ENCODE measurements around the gene DBET. TPM values are rescaled to one million over a fixed set of nuclear protein-coding genes. Genes with fewer than 3 reads are reported as not detected.
"Not testable (repeated sequence)": the region's sequence is repeated elsewhere in the genome, so short reads cannot be mapped to it uniquely, and the experiment has no call there.

The DBET gene
- total RNA-seq, result not detected
- polyA plus RNA-seq (ENCODE audit: insufficient read depth, low read depth, low replicate concordance), result not detected
- long read RNA-seq, donor 1, result 0 reads
- long read RNA-seq, donor 2, result 0 reads

GRCh38 chr4:190064342-190064741, at the start of gene DBET:
Gene DBET, plus strand, starts transcription at chr4:190064502.
- H3K4me1 ChIP-seq; H3K27ac ChIP-seq; intact Hi-C loops (cut with DNase I; ENCODE audit: low total_unique reads); H3K27me3 ChIP-seq; H3K9me3 ChIP-seq; H3K36me3 ChIP-seq (ENCODE audit: low read depth, missing control alignments); DNase-seq; H3K4me3 ChIP-seq: not testable (repeated sequence)
- 35 to 60% methylated on average over 2 of the region's 2 CpGs for WGBS, 2 donors

GRCh38 chr4:190014771-190015537, 49.3 kb upstream of the DBET start:
- Histone ChIP-seq H3K4me1 (no peaks in the 10 kb centered on the region), H3K9me3 (no peaks in the 10 kb centered on the region), H3K4me3 (peak overlapping the region; percentile 36 to 43), H3K27ac (no peak overlapping the region), H3K27me3 (no peaks in the 10 kb centered on the region), H3K36me3 (ENCODE audit: low read depth, missing control alignments) (no peaks in the 10 kb centered on the region)
- no peak for DNase-seq
- TF ChIP-seq CTCF (IDR thresholded peaks at IDR 0.05) (no peak), POLR2A (IDR thresholded peaks at IDR 0.05) (no peak)
- 1 to 8% methylated on average over 50 to 59 of the region's 76 CpGs for WGBS, 2 donors
- intact Hi-C loops (cut with DNase I; ENCODE audit: low total_unique reads), result no loop called here

GRCh38 chr4:190015538-190016368, 48.5 kb upstream of the DBET start:
- Histone ChIP-seq H3K9me3 (no peaks in the 10 kb centered on the region), H3K36me3 (ENCODE audit: low read depth, missing control alignments) (no peaks in the 10 kb centered on the region), H3K4me3 (peak overlapping the region in 1 of 2 donors; percentile 43), H3K27ac (no peak overlapping the region), H3K4me1 (no peaks in the 10 kb centered on the region), H3K27me3 (no peaks in the 10 kb centered on the region)
- 5 to 11% methylated on average over 21 to 39 of the region's 43 CpGs for WGBS, 2 donors
- TF ChIP-seq POLR2A (IDR thresholded peaks at IDR 0.05) (no peak), CTCF (IDR thresholded peaks at IDR 0.05) (no peak)
- DNase-seq, result no peak
- intact Hi-C loops (cut with DNase I; ENCODE audit: low total_unique reads), result no loop called here

GRCh38 chr4:190016369-190017289, 47.7 kb upstream of the DBET start:
- H3K9me3 ChIP-seq, result no peaks in the 10 kb centered on the region
- no peak for DNase-seq
- H3K4me1 ChIP-seq, result peaks cover 3% of the 10 kb centered on the region
- no peaks in the 10 kb centered on the region for H3K36me3 ChIP-seq (ENCODE audit: low read depth, missing control alignments)
- TF ChIP-seq CTCF (IDR thresholded peaks at IDR 0.05), result no peak
- TF ChIP-seq POLR2A (IDR thresholded peaks at IDR 0.05), result no peak
- H3K4me3 ChIP-seq, result peak overlapping the region in 1 of 2 donors; percentile 17
- WGBS, 2 donors, result 11 to 17% methylated on average over 25 to 43 of the region's 43 CpGs
- H3K27me3 ChIP-seq, result no peaks in the 10 kb centered on the region
- intact Hi-C loops (cut with DNase I; ENCODE audit: low total_unique reads), result no loop called here
- no peak overlapping the region for H3K27ac ChIP-seq

All from testis (tissue), 5 donors.